Measurements from ENCODE around the gene ACBD4. TPM values are rescaled to one million over a fixed set of nuclear protein-coding genes. Genes with fewer than 3 reads are reported as not detected.
A peak's percentile ranks its signal among the peaks of the same experiment; 100 is the strongest.

ACBD4 gene, protein sequence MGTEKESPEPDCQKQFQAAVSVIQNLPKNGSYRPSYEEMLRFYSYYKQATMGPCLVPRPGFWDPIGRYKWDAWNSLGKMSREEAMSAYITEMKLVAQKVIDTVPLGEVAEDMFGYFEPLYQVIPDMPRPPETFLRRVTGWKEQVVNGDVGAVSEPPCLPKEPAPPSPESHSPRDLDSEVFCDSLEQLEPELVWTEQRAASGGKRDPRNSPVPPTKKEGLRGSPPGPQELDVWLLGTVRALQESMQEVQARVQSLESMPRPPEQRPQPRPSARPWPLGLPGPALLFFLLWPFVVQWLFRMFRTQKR
- total RNA-seq (2014; rRNA removed; shearing (Covaris generic)), result 1.5 and 3.7 TPM in 2 replicates

DNA sequence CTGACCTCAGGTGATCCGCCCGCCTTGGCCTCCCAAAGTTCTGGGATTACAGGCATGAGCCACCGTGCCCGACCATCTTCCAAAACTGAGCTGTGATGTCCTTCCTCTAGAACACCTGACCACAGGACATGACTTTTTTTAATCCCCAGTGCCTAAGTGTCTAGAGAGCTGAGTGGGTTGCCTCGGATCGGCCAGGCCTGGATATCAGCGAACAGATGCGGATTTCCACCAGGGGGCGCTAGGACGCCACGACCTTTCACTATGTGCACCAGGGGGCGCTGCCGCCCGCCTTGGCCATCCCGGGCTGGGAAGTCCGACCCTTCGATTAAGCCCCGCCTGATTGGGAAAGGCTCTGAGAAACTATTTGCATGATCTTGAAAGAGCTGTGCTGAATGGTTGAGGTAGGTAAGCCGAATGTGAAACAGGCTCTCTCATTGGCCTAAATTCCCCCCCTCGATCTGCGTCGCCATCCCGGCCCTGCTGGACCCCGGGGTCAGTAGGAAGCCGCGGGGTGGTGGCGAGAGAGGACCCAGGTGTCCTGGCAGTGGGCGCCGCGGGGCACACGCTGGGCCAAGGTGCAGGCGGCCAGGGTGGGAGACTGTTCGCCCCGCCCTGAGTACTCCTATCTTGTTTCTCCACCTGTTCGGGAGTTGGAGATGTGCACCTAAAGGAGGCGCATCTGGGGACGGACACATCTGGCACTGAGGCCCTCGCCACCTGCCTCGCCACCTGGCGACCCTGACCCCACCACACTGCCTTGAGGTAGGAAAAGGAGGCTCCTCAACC is at the start of gene ACBD4:
Gene ACBD4, plus strand, starts transcription at position 496 of the 786 bp plus-strand sequence. CDS start 458 bp downstream, outside the sequence.
- peak; percentile 95 for DNase-seq (ENCODE audit: low read depth)

DNA sequence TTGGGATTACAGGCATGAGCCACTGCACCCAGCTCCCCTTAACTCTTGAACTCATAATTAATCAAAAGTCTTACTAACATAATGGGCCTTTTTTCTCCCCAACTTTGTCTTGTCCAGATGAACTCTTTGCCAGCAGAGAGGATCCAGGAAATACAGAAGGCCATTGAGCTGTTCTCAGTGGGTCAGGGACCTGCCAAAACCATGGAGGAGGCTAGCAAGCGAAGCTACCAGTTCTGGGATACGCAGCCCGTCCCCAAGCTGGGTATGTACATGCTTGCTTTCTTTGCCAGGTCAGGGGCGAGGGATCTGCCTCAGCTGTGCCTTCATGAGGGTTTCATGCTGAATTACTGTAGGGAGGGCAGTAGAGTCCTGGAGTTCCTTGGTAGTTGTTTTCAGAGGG is 49.1 kb upstream of the ACBD4 start:
- no peak for DNase-seq (ENCODE audit: low read depth)

DNA sequence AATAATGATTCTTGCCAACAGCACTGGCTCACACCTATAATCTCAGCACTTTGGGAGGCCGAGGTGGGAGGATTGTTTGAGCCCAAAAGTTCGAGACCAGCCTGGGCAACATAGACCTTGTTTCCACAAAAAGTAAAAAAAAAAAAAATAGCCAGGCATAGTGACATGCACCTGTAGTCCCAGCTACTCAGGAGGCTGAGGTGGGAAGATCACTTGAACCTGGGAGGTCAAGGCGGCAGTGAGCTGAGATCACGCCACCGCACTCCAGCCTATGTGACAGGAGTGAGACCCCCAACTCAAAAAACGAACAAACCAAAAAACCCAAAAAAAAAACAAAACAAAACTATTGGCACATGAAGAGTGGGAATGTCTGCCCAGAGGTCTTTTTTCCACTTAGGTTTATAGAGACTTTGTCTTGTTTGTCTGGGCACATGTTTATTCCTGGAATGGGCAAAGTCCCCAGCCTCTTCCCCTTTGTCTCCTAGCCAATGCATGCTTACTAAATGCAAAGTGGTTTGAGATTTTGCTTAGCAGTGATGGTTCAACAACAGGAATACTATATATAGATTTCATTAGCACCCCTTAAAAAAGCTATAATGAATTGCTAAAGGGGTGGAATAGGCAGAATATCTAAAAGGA is 48.5 kb upstream of the ACBD4 start:
- no peak for DNase-seq (ENCODE audit: low read depth)

DNA sequence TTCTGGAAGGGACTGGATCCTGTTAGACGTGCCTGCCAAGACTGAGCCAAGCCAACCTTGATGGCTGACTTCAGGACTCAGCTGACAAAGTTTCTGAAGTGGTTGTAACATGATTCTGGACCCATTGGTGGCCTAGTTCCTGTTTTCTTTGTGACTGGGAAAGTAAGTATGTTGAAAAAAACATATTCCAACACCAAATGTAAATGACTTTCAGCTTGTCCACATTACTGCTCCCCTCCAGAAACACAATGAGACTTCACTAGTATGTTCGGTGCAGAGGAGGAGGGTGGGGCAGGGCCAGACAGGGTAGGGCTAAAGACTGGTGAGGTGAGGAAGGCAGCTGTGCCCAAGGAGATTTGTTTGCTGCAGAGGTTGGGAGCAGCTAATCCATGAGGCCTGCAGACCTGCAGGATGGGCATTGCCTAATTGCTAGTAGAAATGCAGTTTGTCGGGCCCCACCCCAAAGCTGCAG is 47.9 kb upstream of the ACBD4 start:
- no peak for DNase-seq (ENCODE audit: low read depth)

DNA sequence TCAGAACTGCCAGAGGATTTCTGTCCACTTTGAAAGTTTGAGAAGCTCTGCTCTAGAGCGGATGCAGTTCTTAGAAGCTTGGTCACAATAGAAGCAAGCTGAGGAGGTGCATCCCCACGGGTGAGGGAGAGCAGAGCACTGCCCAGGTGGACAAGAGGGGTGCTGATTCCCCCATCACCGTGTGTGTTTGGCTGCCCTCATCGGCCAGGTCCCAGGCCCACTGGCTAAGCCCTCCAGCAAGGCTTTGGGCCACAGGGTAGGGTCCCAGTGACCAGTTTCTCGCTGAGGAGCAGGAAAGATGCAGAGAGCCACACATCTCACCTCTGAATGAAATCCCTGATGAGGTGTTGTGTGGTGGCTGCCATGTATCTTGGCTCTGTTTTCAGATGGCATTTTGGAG is 47.5 kb upstream of the ACBD4 start:
- no peak for DNase-seq (ENCODE audit: low read depth)

DNA sequence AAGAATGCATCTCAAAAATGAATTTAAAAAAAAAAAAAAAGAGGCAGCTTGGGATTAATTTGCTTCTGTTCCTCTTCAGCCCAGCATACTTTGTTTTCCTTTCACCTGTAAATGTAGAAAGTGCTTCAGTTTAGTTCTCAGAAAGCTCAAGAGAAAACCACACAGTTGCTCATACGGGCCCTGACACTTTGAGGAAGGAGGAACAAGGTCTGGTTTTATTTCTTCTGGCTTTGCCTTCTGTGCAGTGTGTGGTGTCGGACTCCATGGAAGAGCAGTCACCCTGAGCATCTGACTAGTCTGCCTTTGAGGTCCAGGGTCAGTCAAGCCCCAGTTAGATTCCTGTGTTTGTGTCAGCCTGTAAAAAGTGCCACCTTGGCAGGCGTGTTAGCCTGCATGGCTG is 46.7 kb upstream of the ACBD4 start:
- DNase-seq (ENCODE audit: low read depth), result no peak

DNA sequence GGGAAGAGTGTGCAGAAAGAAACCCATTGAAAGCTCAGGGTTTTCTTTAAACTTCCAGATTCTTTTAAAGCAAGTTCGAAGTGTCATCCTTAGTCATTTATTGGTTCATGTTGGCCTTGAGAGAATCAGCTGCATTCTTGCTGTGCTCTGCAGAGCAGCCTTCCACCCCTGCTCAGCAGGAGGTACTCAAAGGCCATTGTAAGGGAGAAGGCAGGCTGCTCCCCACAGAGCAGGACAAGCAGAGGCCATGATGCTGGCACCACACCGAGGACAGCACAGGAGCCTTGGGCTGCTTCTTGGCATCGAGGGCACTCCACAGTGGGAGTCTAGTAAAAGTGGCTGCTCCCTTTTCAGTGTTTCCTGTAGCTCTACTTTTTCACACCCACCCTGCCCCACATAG is 44.8 kb upstream of the ACBD4 start:
- DNase-seq (ENCODE audit: low read depth), result no peak

DNA sequence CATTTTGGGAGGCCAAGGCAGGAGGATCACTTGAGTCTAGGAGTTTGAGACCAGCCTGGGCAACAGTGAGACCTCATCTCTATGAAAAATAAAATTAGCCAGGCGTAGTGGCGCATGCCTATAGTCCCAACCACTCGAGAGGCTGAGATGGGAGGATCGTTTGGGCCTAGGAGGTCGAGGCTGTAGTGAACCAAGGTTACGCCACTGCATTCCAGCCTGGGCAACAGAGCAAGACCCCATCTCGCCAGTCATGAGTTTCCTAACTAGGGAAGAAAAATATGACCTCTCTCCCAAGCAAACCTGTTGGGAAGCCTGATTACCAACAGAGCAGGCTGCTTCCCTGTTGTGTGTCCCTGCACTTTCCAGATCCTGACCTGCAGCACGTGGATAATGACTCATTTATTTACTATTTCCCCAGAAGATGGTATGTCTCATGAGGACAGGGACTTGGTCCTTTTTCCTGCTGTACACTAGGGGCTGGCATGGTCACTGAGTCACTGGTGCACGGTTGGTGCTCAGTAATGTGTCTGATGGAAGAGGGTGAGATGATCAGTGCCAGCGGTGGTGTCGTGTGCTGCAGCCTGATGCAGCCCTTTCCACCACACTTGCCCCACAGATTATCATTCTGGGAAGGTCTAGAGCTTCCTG is 43.6 kb upstream of the ACBD4 start:
- DNase-seq (ENCODE audit: low read depth), result peak; percentile 48

DNA sequence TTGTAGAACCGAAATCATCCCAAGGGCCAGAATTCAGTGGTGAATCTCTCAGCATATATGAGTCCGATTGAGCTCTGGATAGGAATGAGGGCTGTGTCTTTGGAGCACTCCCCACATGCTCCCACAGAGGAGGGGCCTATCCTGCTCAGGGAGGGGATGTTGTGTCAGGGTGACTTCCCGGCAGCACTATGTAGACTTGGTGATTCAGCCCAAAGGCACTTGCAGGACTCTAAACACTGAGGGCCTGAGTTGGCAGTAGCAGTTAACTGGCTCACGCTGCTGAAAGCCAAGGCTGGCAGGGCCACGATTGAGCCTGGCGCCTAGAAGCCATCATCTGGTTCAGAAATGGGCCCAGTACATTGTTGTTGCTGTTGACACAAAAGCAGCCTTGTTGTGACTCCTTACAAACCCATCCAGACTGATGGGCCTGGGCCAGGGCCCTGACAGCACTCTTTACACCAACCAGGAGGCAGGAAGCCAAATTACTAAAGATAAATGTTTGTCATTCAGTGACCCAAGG is 42.5 kb upstream of the ACBD4 start:
- DNase-seq (ENCODE audit: low read depth), result peak; percentile 98

DNA sequence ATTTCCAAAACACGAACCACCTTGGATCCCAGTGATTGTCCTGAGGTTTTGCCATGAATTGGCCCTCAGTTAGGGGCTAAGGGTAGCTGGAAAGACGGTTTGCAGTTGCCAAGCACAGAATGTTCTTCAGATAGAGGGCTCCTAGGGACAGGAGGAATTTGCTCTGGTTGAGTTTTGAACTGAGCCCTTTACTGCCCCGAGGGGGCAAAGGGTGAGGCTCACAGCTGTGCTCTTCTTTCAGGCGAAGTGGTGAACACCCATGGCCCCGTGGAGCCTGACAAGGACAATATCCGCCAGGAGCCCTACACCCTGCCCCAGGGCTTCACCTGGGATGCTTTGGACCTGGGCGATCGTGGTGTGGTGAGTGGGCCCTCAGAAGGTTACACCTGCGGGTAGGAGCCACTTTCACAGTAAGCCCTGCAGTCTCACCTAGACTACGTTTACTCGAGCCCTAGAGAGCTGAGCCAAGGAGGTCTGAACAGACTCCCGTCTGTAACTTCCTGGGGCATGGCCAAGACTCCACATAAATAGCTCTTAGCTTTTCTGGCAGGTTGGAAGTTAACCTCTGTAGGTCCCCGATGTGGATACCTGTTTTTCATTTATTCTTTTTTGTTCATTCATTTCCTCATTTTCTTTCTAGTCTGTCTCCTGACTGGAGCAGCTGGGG is 41.9 kb upstream of the ACBD4 start:
- peak; percentile 18 for DNase-seq (ENCODE audit: low read depth)

DNA sequence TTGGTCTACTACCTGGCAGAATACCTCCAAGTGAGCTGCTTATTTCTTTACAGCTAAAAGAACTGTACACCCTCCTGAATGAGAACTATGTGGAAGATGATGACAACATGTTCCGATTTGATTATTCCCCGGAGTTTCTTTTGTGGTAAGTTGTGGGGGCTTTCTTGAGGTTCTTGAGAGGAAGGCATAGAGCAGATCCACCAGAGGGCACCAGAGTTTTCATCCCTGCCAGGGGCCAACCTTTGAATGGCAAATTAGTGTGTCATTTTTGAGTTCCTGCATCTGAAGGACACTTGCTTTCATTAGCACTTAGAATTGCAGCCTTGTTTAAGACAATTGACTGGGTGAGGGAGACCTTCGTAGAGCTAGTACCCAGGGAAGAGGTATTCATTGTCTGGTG is 39.3 kb upstream of the ACBD4 start:
- peak; percentile 28 for DNase-seq (ENCODE audit: low read depth)

DNA sequence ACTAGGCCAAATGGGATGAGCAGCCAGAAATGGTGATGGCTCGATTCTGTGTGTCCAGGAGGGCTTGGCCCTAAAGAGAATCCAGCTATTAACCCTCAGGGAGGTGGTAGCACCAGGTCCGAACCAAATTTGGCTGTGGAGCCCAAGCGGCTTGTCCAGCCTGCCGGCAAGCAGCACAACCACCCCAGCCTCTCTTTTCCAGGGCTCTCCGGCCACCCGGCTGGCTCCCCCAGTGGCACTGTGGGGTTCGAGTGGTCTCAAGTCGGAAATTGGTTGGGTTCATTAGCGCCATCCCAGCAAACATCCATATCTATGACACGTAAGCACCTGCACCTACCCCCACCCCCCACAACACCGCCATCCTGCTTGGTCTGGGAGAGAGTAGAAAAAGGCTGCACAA is 38.6 kb upstream of the ACBD4 start:
- DNase-seq (ENCODE audit: low read depth), result no peak

DNA sequence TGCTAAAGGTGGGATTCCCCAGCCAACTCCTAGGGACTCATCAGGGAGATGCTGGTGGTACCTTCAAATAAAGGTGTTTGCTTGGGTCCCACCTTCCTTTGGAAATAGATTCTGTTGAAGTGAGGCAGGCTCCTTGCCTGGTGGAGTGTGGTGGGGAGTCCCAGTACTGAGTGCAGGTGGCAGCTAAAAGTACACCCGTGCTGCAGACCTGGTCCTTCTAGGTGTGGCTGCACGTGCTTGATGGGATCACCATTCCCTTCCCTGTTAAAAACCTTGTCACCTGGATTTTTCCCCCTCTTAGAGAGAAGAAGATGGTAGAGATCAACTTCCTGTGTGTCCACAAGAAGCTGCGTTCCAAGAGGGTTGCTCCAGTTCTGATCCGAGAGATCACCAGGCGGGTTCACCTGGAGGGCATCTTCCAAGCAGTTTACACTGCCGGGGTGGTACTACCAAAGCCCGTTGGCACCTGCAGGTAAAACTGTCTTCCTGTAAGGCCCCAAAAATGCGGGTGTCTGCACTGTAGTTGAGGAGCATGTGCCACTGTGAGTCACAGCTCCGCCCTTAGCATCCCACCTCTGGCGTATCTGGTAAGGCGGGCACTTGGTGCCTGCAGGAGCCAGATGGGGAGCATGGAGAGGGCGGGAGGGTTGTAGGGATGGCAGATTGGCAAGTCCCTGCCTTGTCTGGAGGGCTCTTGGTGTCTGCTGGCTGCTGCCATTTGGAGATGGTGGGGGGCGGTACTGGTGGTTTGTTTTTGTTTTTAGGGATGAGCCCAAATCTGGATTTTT is 37.2 kb upstream of the ACBD4 start:
- no peak for DNase-seq (ENCODE audit: low read depth)

DNA sequence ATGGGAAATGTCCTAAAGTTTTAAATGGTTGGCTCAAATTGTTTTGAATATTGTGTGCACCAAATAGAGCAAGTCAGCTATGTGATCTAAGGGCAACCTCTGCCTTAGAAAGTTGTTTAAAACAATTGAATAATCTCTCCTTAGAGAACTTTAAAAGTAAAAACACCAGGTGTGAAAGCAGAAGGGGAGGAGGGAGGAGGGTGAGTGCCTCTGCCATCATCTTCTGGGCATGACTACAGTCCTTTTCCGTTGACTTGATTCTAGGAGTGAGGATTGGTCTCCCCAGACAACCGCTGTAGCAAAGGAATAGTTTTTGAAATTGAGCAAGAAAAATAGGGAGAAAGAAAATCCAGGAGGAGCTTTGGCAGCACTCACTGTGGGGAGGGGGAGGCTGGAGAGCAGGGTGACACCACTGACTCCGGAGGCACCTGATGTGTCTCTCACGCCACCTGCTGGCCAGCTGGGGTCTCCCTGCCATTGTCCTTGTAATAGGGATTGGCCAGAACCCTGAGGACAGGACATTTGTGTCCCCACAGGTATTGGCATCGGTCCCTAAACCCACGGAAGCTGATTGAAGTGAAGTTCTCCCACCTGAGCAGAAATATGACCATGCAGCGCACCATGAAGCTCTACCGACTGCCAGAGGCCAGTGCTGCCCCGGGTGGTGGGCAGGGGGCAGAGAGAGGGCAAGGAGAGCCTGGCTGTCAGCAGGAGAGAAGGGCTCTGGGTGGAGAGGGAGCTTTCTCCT is 36.4 kb upstream of the ACBD4 start:
- DNase-seq (ENCODE audit: low read depth), result peak; percentile 73

DNA sequence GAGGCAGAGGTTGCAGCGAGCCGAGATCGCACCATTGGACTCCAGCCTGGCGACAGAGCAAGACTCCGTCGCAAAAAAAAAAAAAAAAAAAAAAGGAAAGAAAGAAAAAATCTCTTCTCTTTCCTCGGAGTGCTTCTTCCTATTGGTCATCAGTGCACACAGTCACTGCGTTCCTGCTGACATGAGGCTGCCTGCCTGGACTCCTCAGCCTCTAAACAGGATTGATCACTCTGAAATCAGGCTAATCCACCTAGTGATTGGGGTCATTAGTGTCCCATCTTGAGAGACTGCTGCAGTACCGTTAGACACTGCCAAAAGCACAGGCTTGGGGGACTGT is 34.0 kb upstream of the ACBD4 start:
- DNase-seq (ENCODE audit: low read depth), result no peak

DNA sequence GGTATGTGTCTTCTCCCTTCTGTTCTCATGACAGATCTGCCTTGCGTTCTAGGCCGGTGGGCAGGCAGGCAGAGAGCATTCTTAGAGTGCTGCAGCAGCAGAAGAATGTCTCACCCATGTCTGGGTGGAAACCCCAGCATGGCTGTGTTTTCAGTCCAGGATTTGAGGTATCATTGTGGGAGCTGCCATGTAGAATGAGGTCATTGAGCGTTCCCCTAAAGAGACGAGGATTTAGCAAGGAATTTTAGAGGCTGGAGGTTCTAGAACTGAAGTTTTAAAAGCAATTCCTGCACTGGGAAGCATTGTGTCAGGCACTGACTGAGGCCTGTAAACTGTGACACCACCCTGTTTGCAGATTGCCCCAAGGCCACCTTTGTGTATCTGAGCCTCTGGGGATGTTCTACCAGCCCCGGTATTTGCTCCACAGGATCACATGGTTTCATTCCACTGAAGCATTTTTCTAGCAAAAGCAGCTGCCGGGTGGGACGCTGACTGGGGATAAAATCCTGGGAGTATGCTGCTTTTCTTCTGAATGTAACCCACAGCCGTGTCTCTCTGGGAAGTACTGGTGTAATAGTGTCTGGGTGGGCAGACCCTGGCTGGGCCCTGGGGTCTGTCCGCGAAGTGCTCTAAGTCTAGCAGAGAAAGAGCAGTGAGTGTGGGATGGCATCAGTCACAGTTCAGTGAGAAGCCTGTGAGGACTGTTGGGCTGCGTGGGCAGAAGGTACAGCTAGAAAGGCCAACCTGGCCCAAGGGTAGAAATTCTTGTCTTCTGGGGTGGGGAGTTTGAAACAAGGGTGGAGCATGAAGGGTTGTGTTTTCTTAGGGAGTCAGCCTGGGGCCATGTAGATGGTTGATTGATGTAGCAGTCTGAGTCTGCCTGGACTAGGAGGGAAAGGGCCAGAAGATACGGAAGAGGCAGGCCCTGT is 33.3 kb upstream of the ACBD4 start:
- no peak for DNase-seq (ENCODE audit: low read depth)

DNA sequence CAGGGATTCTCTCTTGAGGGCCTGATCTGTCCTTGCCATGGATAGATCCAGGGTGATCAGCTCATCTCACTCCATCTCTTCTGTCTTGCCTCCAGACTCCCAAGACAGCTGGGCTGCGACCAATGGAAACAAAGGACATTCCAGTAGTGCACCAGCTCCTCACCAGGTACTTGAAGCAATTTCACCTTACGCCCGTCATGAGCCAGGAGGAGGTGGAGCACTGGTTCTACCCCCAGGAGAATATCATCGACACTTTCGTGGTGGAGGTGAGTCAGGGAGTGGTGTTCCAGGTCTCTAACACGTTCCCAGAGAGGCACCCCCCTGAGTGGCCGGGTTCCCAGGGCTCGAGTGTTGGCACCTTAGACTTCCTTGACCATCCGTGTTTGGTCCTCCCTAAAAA is 32.6 kb upstream of the ACBD4 start:
- no peak for DNase-seq (ENCODE audit: low read depth)

DNA sequence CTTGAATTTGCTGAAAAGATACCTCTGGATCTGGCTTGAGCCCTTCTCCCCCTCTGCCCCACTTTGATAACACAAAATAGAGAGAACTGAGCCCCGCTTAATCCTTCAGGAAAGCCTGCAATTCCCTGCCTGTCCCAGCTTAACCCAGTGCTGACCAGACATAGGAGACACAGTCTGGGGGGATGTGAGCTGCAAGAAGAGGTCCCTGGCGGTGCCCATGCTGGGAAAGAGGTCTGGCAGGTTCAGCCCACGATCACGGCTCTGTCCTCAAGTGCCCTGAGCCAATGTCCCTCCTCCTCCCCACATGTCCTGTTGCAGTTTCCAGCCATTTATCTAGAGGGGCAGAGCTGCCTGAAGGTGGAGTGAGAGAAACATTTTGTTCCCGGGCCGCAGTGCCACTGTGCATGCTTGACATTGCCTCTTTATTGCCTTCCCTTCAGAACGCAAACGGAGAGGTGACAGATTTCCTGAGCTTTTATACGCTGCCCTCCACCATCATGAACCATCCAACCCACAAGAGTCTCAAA is 32.2 kb upstream of the ACBD4 start:
- no peak for DNase-seq (ENCODE audit: low read depth)

DNA sequence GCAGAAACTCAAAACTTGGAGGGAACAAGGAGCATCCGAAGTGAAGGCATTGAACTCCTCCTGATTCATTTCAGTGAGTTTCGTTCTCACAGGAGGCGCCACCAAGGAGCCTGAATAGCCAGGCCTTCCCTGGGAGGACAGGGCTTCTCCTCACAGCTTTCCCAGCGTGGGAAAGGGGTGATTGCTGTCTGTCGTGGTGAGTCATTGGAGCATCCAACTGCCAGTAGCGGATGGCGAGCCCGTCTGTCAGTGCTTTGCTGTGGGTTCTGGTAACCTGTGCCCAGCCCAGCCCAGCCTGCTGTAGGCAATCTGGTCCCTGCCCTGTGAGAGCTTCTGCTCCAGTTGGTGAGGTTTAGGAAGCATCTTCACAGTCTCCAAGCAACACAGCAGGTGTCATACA is 31.5 kb upstream of the ACBD4 start:
- no peak for DNase-seq (ENCODE audit: low read depth)

Data from M059J (cell line).